Measurements from ENCODE around the gene COMMD1.
"Not testable (repeated sequence)": the region's sequence is repeated elsewhere in the genome, so short reads cannot be mapped to it uniquely, and the experiment has no call there.

The COMMD1 gene

DNA sequence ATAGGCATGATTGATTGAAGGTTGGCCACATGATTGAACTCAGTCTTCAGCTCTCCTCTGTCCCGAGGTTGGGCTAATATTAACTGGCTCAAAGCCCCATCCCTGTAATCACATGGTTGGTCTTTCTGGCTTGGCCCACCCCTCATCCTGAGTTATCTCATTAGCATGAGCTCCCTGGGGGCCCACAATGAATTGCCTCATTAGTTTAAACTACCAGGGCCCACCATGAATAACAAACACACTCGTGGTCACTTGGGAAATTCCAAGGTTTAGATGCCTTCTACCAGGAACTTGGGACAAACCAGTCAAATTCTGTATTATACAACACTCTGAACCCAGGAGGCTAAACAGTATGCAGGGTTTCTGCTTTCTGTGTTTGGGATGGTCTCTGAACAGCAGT, 168.8 kb downstream of the COMMD1 start:
- no peak for DNase-seq (ENCODE audit: low read depth)

GRCh38 chr2:62076980-62077638, 171.6 kb downstream of the COMMD1 start:
- DNase-seq (ENCODE audit: low read depth), result no peak

DNA sequence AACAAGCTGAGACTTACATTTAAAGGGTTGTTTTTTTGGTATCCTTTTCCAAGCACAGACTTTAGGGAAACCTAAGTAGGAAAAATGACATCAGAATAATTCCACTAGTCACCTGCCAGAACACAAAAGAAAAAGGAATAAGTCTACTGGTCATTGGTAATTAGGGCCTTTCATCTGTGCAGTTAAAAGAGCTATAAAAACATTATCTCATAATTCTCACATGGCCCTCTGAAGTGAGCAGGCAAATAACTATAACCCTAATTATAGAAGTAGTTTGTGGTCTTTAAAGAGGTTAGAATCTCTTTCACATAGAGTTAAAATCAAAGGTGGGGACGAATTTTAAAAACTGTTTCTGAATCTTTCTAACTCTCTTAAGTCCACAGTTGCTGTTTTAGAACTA, 179.3 kb downstream of the COMMD1 start:
- no peak for DNase-seq (ENCODE audit: low read depth)

GRCh38 chr2:62089658-62090057, 184.2 kb downstream of the COMMD1 start:
- no peak for DNase-seq (ENCODE audit: low read depth)

GRCh38 chr2:62091471-62091870, 186.0 kb downstream of the COMMD1 start:
- DNase-seq (ENCODE audit: low read depth), result no peak

DNA sequence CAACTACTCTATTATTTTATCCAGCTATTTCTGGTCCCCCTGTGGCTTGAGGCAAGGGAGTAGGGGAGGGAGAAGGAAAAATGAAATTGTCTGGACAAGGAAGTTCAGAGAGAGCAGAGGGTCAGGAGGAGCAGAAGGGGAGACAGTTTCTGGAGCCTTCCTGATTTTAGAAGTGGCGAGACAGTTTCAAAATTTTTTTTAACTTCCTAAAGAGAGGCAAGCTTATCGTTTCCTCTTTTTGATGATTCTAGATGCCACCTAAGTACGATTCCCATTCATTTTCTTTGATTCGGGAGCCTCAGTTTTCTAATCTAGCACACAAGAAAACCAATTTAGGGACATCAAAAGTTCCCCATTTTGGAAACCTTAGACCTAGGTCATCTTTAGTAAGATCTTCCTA, 193.6 kb downstream of the COMMD1 start:
- DNase-seq (ENCODE audit: low read depth), result no peak

- DNase-seq (ENCODE audit: low read depth), result no peak
Observed at GRCh38 chr2:62099523-62100175, 194.2 kb downstream of the COMMD1 start.

- no peak for DNase-seq (ENCODE audit: low read depth)
Observed at GRCh38 chr2:62101886-62102285, 196.4 kb downstream of the COMMD1 start.

- DNase-seq (ENCODE audit: low read depth), result no peak
Observed at GRCh38 chr2:62102402-62102920, 197.0 kb downstream of the COMMD1 start.

DNA sequence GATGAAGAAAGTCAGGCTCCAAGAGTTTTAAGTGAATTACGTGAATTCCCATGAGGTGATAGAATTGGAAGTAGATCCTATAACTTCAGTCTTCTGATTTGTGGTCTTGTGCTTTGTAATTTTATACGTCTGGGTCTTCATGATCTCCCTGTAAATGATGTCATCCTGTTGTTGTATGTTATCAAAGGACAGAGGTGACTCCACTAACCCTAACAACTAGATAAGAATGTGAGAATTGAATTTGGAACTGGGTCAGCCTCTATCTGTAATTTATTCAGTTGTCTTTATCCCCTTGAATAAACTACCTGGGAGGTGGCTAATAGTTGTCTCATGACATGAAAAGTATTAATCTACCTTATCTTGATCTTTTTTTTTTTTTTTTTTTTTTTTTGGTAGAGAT, 204.1 kb downstream of the COMMD1 start:
- no peak for DNase-seq (ENCODE audit: low read depth)

GRCh38 chr2:62110415-62111025, 205.0 kb downstream of the COMMD1 start:
- no peak for DNase-seq (ENCODE audit: low read depth)

GRCh38 chr2:62112179-62112578, 206.7 kb downstream of the COMMD1 start:
- no peak for DNase-seq (ENCODE audit: low read depth)

GRCh38 chr2:62114564-62114963, 209.1 kb downstream of the COMMD1 start:
- no peak for DNase-seq (ENCODE audit: low read depth)

DNA sequence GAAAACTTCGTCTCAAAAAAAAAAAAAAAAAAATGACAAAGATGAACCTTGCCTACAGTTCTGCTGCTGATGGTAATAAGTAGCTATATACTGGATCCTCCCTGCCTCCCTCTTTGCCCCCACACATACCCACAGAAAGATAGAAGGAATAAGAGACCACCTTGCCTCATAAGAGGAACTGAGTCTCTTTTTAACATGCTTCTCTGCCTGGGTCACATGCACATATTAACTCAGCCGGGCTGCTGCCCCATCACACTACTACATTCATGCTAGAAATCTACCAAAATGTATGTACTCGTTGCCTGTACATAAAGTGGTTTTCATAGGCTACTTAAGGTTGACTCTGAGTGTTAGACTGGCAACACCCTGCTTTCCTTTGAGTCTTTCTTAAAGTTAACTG, 211.5 kb downstream of the COMMD1 start:
- DNase-seq (ENCODE audit: low read depth), result no peak

DNA sequence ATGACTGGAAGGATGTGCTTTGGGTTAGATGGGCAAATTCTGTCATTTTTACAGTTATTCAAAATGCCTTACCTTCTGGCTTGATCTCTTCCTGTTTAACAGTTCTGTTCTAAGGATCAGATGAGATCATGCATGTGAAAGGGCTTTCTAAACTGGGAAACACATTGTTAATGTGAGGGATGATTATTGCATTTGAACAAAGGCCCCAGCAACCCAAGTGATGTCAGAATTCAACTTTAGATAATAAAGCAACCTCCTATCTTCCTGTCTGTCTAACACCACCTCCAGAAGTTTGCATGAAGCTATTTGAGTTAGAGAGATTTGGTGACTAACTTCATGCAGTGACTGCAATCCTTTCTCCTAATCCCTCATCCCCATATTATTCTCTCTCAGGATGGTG, 212.7 kb downstream of the COMMD1 start:
- no peak for DNase-seq (ENCODE audit: low read depth)

- no peak for DNase-seq (ENCODE audit: low read depth)
Observed at GRCh38 chr2:62119311-62119974, 214.0 kb downstream of the COMMD1 start.

DNA sequence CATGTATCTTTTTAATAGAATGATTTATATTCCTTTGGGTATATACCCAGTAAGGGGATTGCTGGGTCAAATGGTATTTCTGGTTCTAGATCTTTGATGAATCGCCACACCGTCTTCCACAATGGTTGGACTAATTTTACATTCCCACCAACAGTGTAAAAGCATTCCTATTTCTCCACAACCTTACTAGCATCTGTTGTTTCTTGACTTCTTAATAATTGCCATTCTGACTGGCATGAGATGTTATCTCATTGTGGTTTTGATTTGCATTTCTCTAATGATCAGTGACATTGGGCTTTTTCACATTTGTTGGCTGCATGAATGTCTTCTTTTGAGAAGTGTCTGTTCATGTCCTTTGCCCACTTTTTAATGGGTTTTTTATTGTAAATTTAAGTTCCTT, 220.8 kb downstream of the COMMD1 start:
- not testable (repeated sequence) for DNase-seq (ENCODE audit: low read depth)

- DNase-seq (ENCODE audit: low read depth), result no peak
Observed at GRCh38 chr2:62133320-62133823, 227.9 kb downstream of the COMMD1 start.

GRCh38 chr2:62136956-62137830, 231.7 kb downstream of the COMMD1 start:
- DNase-seq (ENCODE audit: low read depth), result no peak

- no peak for DNase-seq (ENCODE audit: low read depth)
Observed at GRCh38 chr2:62140426-62141141, 235.1 kb downstream of the COMMD1 start.

All from fibroblast of the conjunctiva (primary cell).